Esophagus (tissue), 2 donors: Measurements from ENCODE around the gene CSF3. TPM values are rescaled to one million over a fixed set of nuclear protein-coding genes. Genes with fewer than 3 reads are reported as not detected.
"Not testable (repeated sequence)": the region's sequence is repeated elsewhere in the genome, so short reads cannot be mapped to it uniquely, and the experiment has no call there.

Experiments used
- H3K27ac ChIP-seq, 2 donors: one replicate each; pipeline ENCODE4 v1.5.1; 2013; ENCODE audit warnings: low read depth in 2 of 2, mild to moderate bottlenecking in 2 of 2, inconsistent platforms in 1 of 2, low read length in 1 of 2, moderate library complexity in 1 of 2
- H3K27me3 ChIP-seq, 2 donors: one replicate each; pipeline ENCODE4 v1.6.1; 2013; ENCODE audit warnings: low read length in 2 of 2, control low read depth in 1 of 2, mild to moderate bottlenecking in 1 of 2; ENCODE audit not compliant: insufficient read depth in 2 of 2, control insufficient read depth in 1 of 2
- H3K36me3 ChIP-seq, 2 donors: one replicate each; pipeline ENCODE4 v1.6.1; 2013; ENCODE audit warnings: low read length in 1 of 2; ENCODE audit not compliant: control insufficient read depth in 2 of 2, insufficient read depth in 2 of 2
- H3K4me1 ChIP-seq, 2 donors: one replicate each; pipeline ENCODE4 v1.6.1; 2013; ENCODE audit warnings: low read length in 1 of 2; ENCODE audit not compliant: control insufficient read depth in 2 of 2, insufficient read depth in 2 of 2
- H3K4me3 ChIP-seq, 2 donors: one replicate each; pipeline ENCODE4 v1.5.1; 2013; ENCODE audit warnings: low read length in 2 of 2, mild to moderate bottlenecking in 2 of 2, low read depth in 1 of 2, moderate library complexity in 1 of 2
- H3K9me3 ChIP-seq, 2 donors: one replicate each; pipeline ENCODE4 v1.6.1; 2013; ENCODE audit warnings: mild to moderate bottlenecking in 2 of 2, low read depth in 1 of 2, low read length in 1 of 2, moderate library complexity in 1 of 2; ENCODE audit not compliant: control insufficient read depth in 2 of 2, insufficient read depth in 1 of 2
- WGBS, 2 donors: extraction: QIAGEN DNeasy Blood & Tissue Kit; methylation state at CpG; one replicate each; pipeline ENCODE4 v1.1.7; 2013; 5-methylcytosine and 5-hydroxymethylcytosine counted together
- polyA plus RNA-seq, 2 donors: library from polyadenylated mRNA; stranded (reverse); fragments of 200-250 nt; gene quantifications; one replicate each; pipeline ENCODE4 v1.2.3, GENCODE V29; 2013
- donor health status: healthy with polysubstance abuse.
- donor health status: Bipolar disorder and iron deficiency.

CSF3 gene
- polyA plus RNA-seq, 2 donors, result 0.26 to 0.29 TPM

GRCh38 chr17:39996162-39996561 is 19.1 kb upstream of the CSF3 start:
- no peaks in the 10 kb centered on the region for H3K9me3 ChIP-seq
- H3K27ac ChIP-seq, result peak overlapping the region in 1 of 2 donors; percentile 1
- H3K36me3 ChIP-seq, result peaks cover 13 to 49% of the 10 kb centered on the region in 2 donors
- H3K27me3 ChIP-seq, result no peaks in the 10 kb centered on the region
- H3K4me1 ChIP-seq, result peaks cover 2 to 8% of the 10 kb centered on the region in 2 donors
- 75 to 79% methylated on average over 8 of the region's 8 CpGs for WGBS, 2 donors
- H3K4me3 ChIP-seq, result no peak overlapping the region

- H3K27ac ChIP-seq, result peak overlapping the region in 1 of 2 donors; percentile 33
- 50% methylated on average over 6 of the region's 6 CpGs for WGBS, 2 donors
- H3K9me3 ChIP-seq, result no peaks in the 10 kb centered on the region
- H3K4me3 ChIP-seq, result no peak overlapping the region
- peaks cover 13 to 49% of the 10 kb centered on the region in 2 donors for H3K36me3 ChIP-seq
- no peaks in the 10 kb centered on the region for H3K27me3 ChIP-seq
- H3K4me1 ChIP-seq, result peaks cover 2 to 8% of the 10 kb centered on the region in 2 donors
Observed at GRCh38 chr17:39996800-39997199, 18.4 kb upstream of the CSF3 start.

- H3K4me1 ChIP-seq, result peaks cover 2 to 8% of the 10 kb centered on the region in 2 donors
- H3K36me3 ChIP-seq, result peaks cover 8 to 44% of the 10 kb centered on the region in 2 donors
- WGBS, 2 donors, result 71 to 77% methylated on average over 4 of the region's 4 CpGs
- H3K27ac ChIP-seq, result no peak overlapping the region
- no peak overlapping the region for H3K4me3 ChIP-seq
- H3K27me3 ChIP-seq, result no peaks in the 10 kb centered on the region
- H3K9me3 ChIP-seq, result no peaks in the 10 kb centered on the region
Observed at GRCh38 chr17:39997543-39997942, 17.7 kb upstream of the CSF3 start.

GRCh38 chr17:39999067-39999466 is 16.2 kb upstream of the CSF3 start:
- Histone ChIP-seq H3K4me3 (no peak overlapping the region), H3K27ac (no peak overlapping the region), H3K36me3 (peaks cover 0 to 30% of the 10 kb centered on the region in 2 donors), H3K9me3 (no peaks in the 10 kb centered on the region), H3K27me3 (no peaks in the 10 kb centered on the region), H3K4me1 (peaks cover 2 to 8% of the 10 kb centered on the region in 2 donors)
- WGBS, 2 donors, result 86 to 87% methylated on average over 4 of the region's 4 CpGs

- peaks cover 2 to 8% of the 10 kb centered on the region in 2 donors for H3K4me1 ChIP-seq
- no peaks in the 10 kb centered on the region for H3K27me3 ChIP-seq
- H3K4me3 ChIP-seq, result no peak overlapping the region
- peaks cover 0 to 21% of the 10 kb centered on the region in 2 donors for H3K36me3 ChIP-seq
- WGBS, 2 donors, result 87 to 91% methylated on average over 7 of the region's 7 CpGs
- no peak overlapping the region for H3K27ac ChIP-seq
- no peaks in the 10 kb centered on the region for H3K9me3 ChIP-seq
Observed at GRCh38 chr17:40000161-40000560, 15.1 kb upstream of the CSF3 start.

- not testable (repeated sequence) for H3K4me3 ChIP-seq, H3K27me3 ChIP-seq, H3K27ac ChIP-seq, H3K9me3 ChIP-seq, H3K4me1 ChIP-seq
- 81 to 92% methylated on average over 8 of the region's 8 CpGs for WGBS, 2 donors
- H3K36me3 ChIP-seq, result peaks cover 0 to 12% of the 10 kb centered on the region in 2 donors
Observed at GRCh38 chr17:40001335-40001734, 13.9 kb upstream of the CSF3 start.

GRCh38 chr17:40004072-40004471 is 11.2 kb upstream of the CSF3 start:
- Histone ChIP-seq H3K4me1 (no peaks in the 10 kb centered on the region), H3K27ac (no peak overlapping the region), H3K9me3 (no peaks in the 10 kb centered on the region), H3K27me3 (no peaks in the 10 kb centered on the region), H3K4me3 (no peak overlapping the region), H3K36me3 (no peaks in the 10 kb centered on the region)
- WGBS, 2 donors, result 88 to 92% methylated on average over 9 of the region's 9 CpGs

GRCh38 chr17:40004712-40005111 is 10.5 kb upstream of the CSF3 start:
- whole genome bisulfite sequencing, 2 donors, result 85 to 90% methylated on average over 7 of the region's 7 CpGs
- Histone ChIP-seq H3K4me3 (no peak overlapping the region), H3K27me3 (no peaks in the 10 kb centered on the region)

GRCh38 chr17:40005520-40005919 is 9.7 kb upstream of the CSF3 start:
- no peaks in the 10 kb centered on the region for H3K36me3 ChIP-seq
- WGBS, 2 donors, result 85 to 89% methylated on average over 6 of the region's 6 CpGs
- H3K4me1 ChIP-seq, result no peaks in the 10 kb centered on the region
- H3K27ac ChIP-seq, result no peak overlapping the region
- H3K27me3 ChIP-seq, result no peaks in the 10 kb centered on the region
- H3K9me3 ChIP-seq, result no peaks in the 10 kb centered on the region
- no peak overlapping the region for H3K4me3 ChIP-seq

More at GRCh38 chr17:40004712-40005111, 10.5 kb upstream of the CSF3 start:
- no peaks in the 10 kb centered on the region for H3K36me3 ChIP-seq
- no peak overlapping the region for H3K27ac ChIP-seq
- no peaks in the 10 kb centered on the region for H3K4me1 ChIP-seq
- H3K9me3 ChIP-seq, result no peaks in the 10 kb centered on the region

- not testable (repeated sequence) for H3K4me1 ChIP-seq, H3K36me3 ChIP-seq, H3K4me3 ChIP-seq, H3K9me3 ChIP-seq, H3K27me3 ChIP-seq
- 55 to 86% methylated on average over 29 to 38 of the region's 38 CpGs for WGBS, 2 donors
- H3K27ac ChIP-seq, result peak overlapping the region; percentile 49 to 52
Observed at GRCh38 chr17:40010946-40011500, 4.2 kb upstream of the CSF3 start.
